Testis (tissue), 2 donors: ENCODE data around the gene ATP10A.

Experiments used
- POLR2A ChIP-seq: fragments of 450-650 bp; IDR thresholded peaks from one replicate; pipeline ENCODE4 v1.6.1; 2017; ENCODE audit warnings: antibody characterized with exemption, mild to moderate bottlenecking, moderate library complexity
- TF ChIP-seq, protein P1 (sequence below), 3 experiments: fragments of 450-650 bp in 2 of 3; fragments of 200-600 bp in 1 of 3; sonication (generic) in 1 of 3; IDR thresholded peaks; one replicate each; pipeline ENCODE4 v1.5.1; 2016 to 2019; ENCODE audit warnings: antibody characterized with exemption in 3 of 3, mild to moderate bottlenecking in 2 of 3, moderate library complexity in 1 of 3

- TF ChIP-seq POLR2A = no peak
- TF ChIP-seq, protein P1, sequence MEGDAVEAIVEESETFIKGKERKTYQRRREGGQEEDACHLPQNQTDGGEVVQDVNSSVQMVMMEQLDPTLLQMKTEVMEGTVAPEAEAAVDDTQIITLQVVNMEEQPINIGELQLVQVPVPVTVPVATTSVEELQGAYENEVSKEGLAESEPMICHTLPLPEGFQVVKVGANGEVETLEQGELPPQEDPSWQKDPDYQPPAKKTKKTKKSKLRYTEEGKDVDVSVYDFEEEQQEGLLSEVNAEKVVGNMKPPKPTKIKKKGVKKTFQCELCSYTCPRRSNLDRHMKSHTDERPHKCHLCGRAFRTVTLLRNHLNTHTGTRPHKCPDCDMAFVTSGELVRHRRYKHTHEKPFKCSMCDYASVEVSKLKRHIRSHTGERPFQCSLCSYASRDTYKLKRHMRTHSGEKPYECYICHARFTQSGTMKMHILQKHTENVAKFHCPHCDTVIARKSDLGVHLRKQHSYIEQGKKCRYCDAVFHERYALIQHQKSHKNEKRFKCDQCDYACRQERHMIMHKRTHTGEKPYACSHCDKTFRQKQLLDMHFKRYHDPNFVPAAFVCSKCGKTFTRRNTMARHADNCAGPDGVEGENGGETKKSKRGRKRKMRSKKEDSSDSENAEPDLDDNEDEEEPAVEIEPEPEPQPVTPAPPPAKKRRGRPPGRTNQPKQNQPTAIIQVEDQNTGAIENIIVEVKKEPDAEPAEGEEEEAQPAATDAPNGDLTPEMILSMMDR (IDR thresholded peaks at IDR 0.05) = no peak
Observed at GRCh38 chr15:25671132-25671531, 192.0 kb downstream of the ATP10A start.
